Osteocyte (in vitro differentiated cells): Measurements from ENCODE around the gene CREB3L2. TPM values are rescaled to one million over a fixed set of nuclear protein-coding genes. Genes with fewer than 3 reads are reported as not detected.

Experiments used
- DNase-seq: peaks from one replicate; pipeline ENCODE4 v3.0.0; 2021; ENCODE audit warnings: mixed read lengths; ENCODE audit not compliant: unreplicated experiment; ENCODE audit errors: extremely low spot score
- H3K27ac Mint-ChIP-seq: one replicate; pipeline ENCODE4 v1.8.0; 2021; ENCODE audit warnings: mild to moderate bottlenecking, mixed read lengths; ENCODE audit not compliant: unreplicated experiment
- H3K27me3 Mint-ChIP-seq: one replicate; pipeline ENCODE4 v1.8.0; 2021; ENCODE audit warnings: mixed read lengths; ENCODE audit not compliant: unreplicated experiment
- H3K36me3 Mint-ChIP-seq: one replicate; pipeline ENCODE4 v1.8.0; 2021; ENCODE audit warnings: mixed read lengths; ENCODE audit not compliant: unreplicated experiment
- H3K4me1 Mint-ChIP-seq: one replicate; pipeline ENCODE4 v1.8.0; 2021; ENCODE audit warnings: mixed read lengths; ENCODE audit not compliant: unreplicated experiment
- H3K4me3 Mint-ChIP-seq: one replicate; pipeline ENCODE4 v1.8.0; 2021; ENCODE audit warnings: mild to moderate bottlenecking, moderate library complexity, mixed read lengths; ENCODE audit not compliant: unreplicated experiment
- H3K9me3 Mint-ChIP-seq: one replicate; pipeline ENCODE4 v1.8.0; 2021; ENCODE audit warnings: mixed read lengths; ENCODE audit not compliant: unreplicated experiment
- CTCF ChIP-seq: fragments of 200-600 bp; sonication (generic); IDR thresholded peaks from 2 replicates; pipeline ENCODE4 v1.5.0; 2021; ENCODE audit warnings: antibody characterized with exemption, mild to moderate bottlenecking, moderate library complexity
- total RNA-seq: library from RNA; stranded (reverse); gene quantifications from 2 replicates; pipeline ENCODE4 v1.2.1, GENCODE V29; 2021

Gene CREB3L2
- total RNA-seq, 1 donor from 2014 or later = 144 TPM

- no peak for DNase-seq
- Mint-ChIP-seq H3K4me3 (no peak overlapping the region), H3K36me3 (peaks cover 18% of the 10 kb centered on the region), H3K4me1 (peaks cover 80% of the 10 kb centered on the region), H3K27ac (peak overlapping the region; percentile 78), H3K9me3 (no peaks in the 10 kb centered on the region), H3K27me3 (no peaks in the 10 kb centered on the region)
- no peak for TF ChIP-seq CTCF
These were observed 55.9 kb downstream of the CREB3L2 start for GRCh38 chr7:137946011-137946410.

GRCh38 chr7:137944168-137944567, 57.7 kb downstream of the CREB3L2 start:
- Mint-ChIP-seq H3K27ac (peak overlapping the region; percentile 91), H3K4me1 (peaks cover 86% of the 10 kb centered on the region), H3K36me3 (peaks cover 18% of the 10 kb centered on the region), H3K9me3 (no peaks in the 10 kb centered on the region), H3K27me3 (no peaks in the 10 kb centered on the region), H3K4me3 (peak overlapping the region; percentile 33)
- no peak for TF ChIP-seq CTCF
- DNase-seq = no peak

GRCh38 chr7:137943132-137943551, 58.7 kb downstream of the CREB3L2 start:
- Mint-ChIP-seq H3K9me3 (no peaks in the 10 kb centered on the region), H3K36me3 (peaks cover 18% of the 10 kb centered on the region), H3K4me1 (peaks cover 76% of the 10 kb centered on the region), H3K4me3 (no peak overlapping the region), H3K27ac (peak overlapping the region; percentile 91), H3K27me3 (no peaks in the 10 kb centered on the region)
- no peak for DNase-seq
- TF ChIP-seq CTCF = no peak

- Mint-ChIP-seq H3K9me3 (no peaks in the 10 kb centered on the region), H3K27ac (peak overlapping the region; percentile 91), H3K27me3 (no peaks in the 10 kb centered on the region), H3K4me3 (no peak overlapping the region), H3K4me1 (peaks cover 71% of the 10 kb centered on the region), H3K36me3 (peaks cover 18% of the 10 kb centered on the region)
- no peak for DNase-seq
- no peak for TF ChIP-seq CTCF
These were observed 59.3 kb downstream of the CREB3L2 start for GRCh38 chr7:137942484-137943115.

GRCh38 chr7:137940656-137941518, 61.0 kb downstream of the CREB3L2 start:
- Mint-ChIP-seq H3K27ac (peak overlapping the region; percentile 67), H3K27me3 (no peaks in the 10 kb centered on the region), H3K36me3 (peaks cover 10% of the 10 kb centered on the region), H3K4me1 (peaks cover 74% of the 10 kb centered on the region), H3K4me3 (no peak overlapping the region), H3K9me3 (no peaks in the 10 kb centered on the region)
- no peak for DNase-seq
- no peak for TF ChIP-seq CTCF
